HCT116 (cell line): ENCODE data around the gene UTS2B. TPM values are rescaled to one million over a fixed set of nuclear protein-coding genes. Genes with fewer than 3 reads are reported as not detected.

ENCODE experiments used
- ATAC-seq: fragments of 200-7000 bp; cut with Tn5 transposase; 2 replicates; pipeline ENCODE4 v1.9.1; 2020; ENCODE audit warnings: mild to moderate bottlenecking, moderate library complexity
- BruUV-seq: library from RNA; stranded (reverse); fragments of 400-500 nt; replicated peaks from 2 replicates; lab custom pipeline; 2021; lab: Mats Ljungman, UMichigan
- CTCF ChIA-PET: fragments of 300-600 bp; sonication (Branson Sonifier 250); formaldehyde crosslinking; loops from one replicate; lab custom pipeline; 2021; ENCODE audit warnings: antibody characterized with exemption; lab: Charles Lee
- POLR2A ChIA-PET: fragments of 300-600, 350-600 bp; sonication (Branson Sonifier 250); formaldehyde crosslinking; loops from one replicate; lab custom pipeline; 2021; ENCODE audit warnings: antibody characterized with exemption; lab: Charles Lee
- RAD21 ChIA-PET, 2 experiments: fragments of 300-600 bp; sonication (Branson Sonifier 250); formaldehyde crosslinking; loops; one replicate each; lab custom pipeline; 2023; ENCODE audit warnings: low total read pairs in 2 of 2; ENCODE audit not compliant: uncharacterized antibody in 2 of 2, unreplicated experiment in 2 of 2, low non-redundant PET in 1 of 2; lab: Charles Lee
- DNase-seq: peaks from one replicate; pipeline ENCODE4 v3.0.0-alpha.2; 2010; ENCODE audit warnings: low read depth, low spot score
- H2AFZ ChIP-seq: fragments of 200-600 bp; shearing (Covaris generic), sonication (generic); 2 replicates; pipeline ENCODE4 v1.6.1; 2017; ENCODE audit warnings: low read depth, mixed run types, mixed read lengths, antibody characterized with exemption, low read length; ENCODE audit not compliant: poor library complexity, severe bottlenecking
- H3K27ac ChIP-seq: 2 replicates; pipeline ENCODE4 v1.5.1; 2012; ENCODE audit warnings: low read depth, low read length
- H3K27me3 ChIP-seq: fragments of 200-600 bp; sonication (generic); 2 replicates; pipeline ENCODE4 v1.6.1; 2016; ENCODE audit warnings: mixed run types, low read length, mixed read lengths; ENCODE audit not compliant: insufficient read depth
- H3K36me3 ChIP-seq, 2 experiments: fragments of 200-500 bp in 1 of 2; fragments of 200-600 bp in 1 of 2; sonication (Bioruptor generic) in 1 of 2; sonication (generic) in 1 of 2; 2 replicates each; pipeline versions ENCODE4 v1.5.1 to v1.6.1; 2014 to 2016; ENCODE audit warnings: low read length in 2 of 2, inconsistent platforms in 1 of 2, mixed read lengths in 1 of 2, mixed run types in 1 of 2; ENCODE audit not compliant: insufficient read depth in 2 of 2, control insufficient read depth in 1 of 2
- H3K4me1 ChIP-seq, 2 experiments: fragments of 200-600 bp in 1 of 2; sonication (generic) in 1 of 2; 2 replicates each; pipeline versions ENCODE4 v1.5.1 to v1.6.1; 2012 to 2017; ENCODE audit warnings: low read length in 2 of 2, inconsistent platforms in 1 of 2, mild to moderate bottlenecking in 1 of 2, mixed read lengths in 1 of 2, mixed run types in 1 of 2, moderate library complexity in 1 of 2; ENCODE audit not compliant: insufficient read depth in 2 of 2, control insufficient read depth in 1 of 2
- H3K4me2 ChIP-seq: fragments of 200-600 bp; sonication (generic); 2 replicates; pipeline ENCODE4 v1.6.1; 2017; ENCODE audit warnings: mixed run types, low read length, mixed read lengths
- H3K4me3 ChIP-seq, 2 experiments: fragments of 200-600 bp in 1 of 2; sonication (generic) in 1 of 2; replicated peaks in 1 of 2; 2 replicates each; pipeline ENCODE4 v1.5.1; 2011 to 2016; ENCODE audit warnings: low read length in 2 of 2, control low read depth in 1 of 2, low read depth in 1 of 2, mild to moderate bottlenecking in 1 of 2, mixed read lengths in 1 of 2, mixed run types in 1 of 2
- H3K79me2 ChIP-seq: fragments of 200-600 bp; sonication (generic); 2 replicates; pipeline ENCODE4 v1.6.1; 2017; ENCODE audit warnings: mild to moderate bottlenecking, mixed run types, low read length, moderate library complexity, mixed read lengths; ENCODE audit not compliant: insufficient read depth
- H3K9ac ChIP-seq: fragments of 200-600 bp; sonication (generic); 2 replicates; pipeline ENCODE4 v1.6.1; 2016; ENCODE audit warnings: low read length, mixed read lengths
- H3K9me2 ChIP-seq: fragments of 200-600 bp; sonication (generic), shearing (Covaris generic); 2 replicates; pipeline ENCODE4 v1.6.1; 2017; ENCODE audit warnings: mixed run types, mild to moderate bottlenecking, moderate library complexity; ENCODE audit not compliant: insufficient read depth
- H3K9me3 ChIP-seq, 2 experiments: fragments of 200-500 bp in 1 of 2; fragments of 200-600 bp in 1 of 2; sonication (Bioruptor generic) in 1 of 2; sonication (generic) in 1 of 2; 2 replicates each; pipeline ENCODE4 v1.6.1; 2014 to 2017; ENCODE audit warnings: low read length in 2 of 2, mixed read lengths in 2 of 2, inconsistent platforms in 1 of 2, low read depth in 1 of 2, mild to moderate bottlenecking in 1 of 2, mixed run types in 1 of 2, moderate library complexity in 1 of 2; ENCODE audit not compliant: control insufficient read depth in 1 of 2, insufficient read depth in 1 of 2
- H4K20me1 ChIP-seq: fragments of 200-600 bp; sonication (generic), shearing (Covaris generic); 2 replicates; pipeline ENCODE4 v1.6.1; 2017; ENCODE audit warnings: mixed run types, mild to moderate bottlenecking, moderate library complexity; ENCODE audit not compliant: insufficient read depth
- CBX3 ChIP-seq: IDR thresholded peaks from 2 replicates; pipeline ENCODE4 v1.6.1; 2012; ENCODE audit warnings: low read depth
- CEBPB ChIP-seq: IDR thresholded peaks from 2 replicates; pipeline ENCODE4 v1.6.1; 2012; ENCODE audit warnings: low read depth
- EGR1 ChIP-seq: IDR thresholded peaks from 2 replicates; pipeline ENCODE4 v1.6.1; 2012; ENCODE audit warnings: low read depth
- ELF1 ChIP-seq: IDR thresholded peaks from 2 replicates; pipeline ENCODE4 v1.6.1; 2012; ENCODE audit warnings: low read depth, borderline replicate concordance
- EZH2 ChIP-seq: fragments of 200-600 bp; sonication (generic); IDR thresholded peaks from 2 replicates; pipeline ENCODE4 v1.6.1; 2017; ENCODE audit warnings: antibody characterized with exemption, mixed run types
- EZH2phosphoT487 ChIP-seq: fragments of 200-600 bp; IDR thresholded peaks from 2 replicates; pipeline ENCODE4 v1.6.1; 2018; ENCODE audit warnings: antibody characterized with exemption, borderline replicate concordance
- FOSL1 ChIP-seq: IDR thresholded peaks from 2 replicates; pipeline ENCODE4 v1.6.1; 2012; ENCODE audit warnings: low read depth
- JUND ChIP-seq: IDR thresholded peaks from 2 replicates; pipeline ENCODE4 v1.6.1; 2012
- POLR2A ChIP-seq: IDR thresholded peaks from 2 replicates; pipeline ENCODE4 v1.7.0; 2011; ENCODE audit warnings: borderline replicate concordance; ENCODE audit not compliant: insufficient read depth, insufficient read length; ENCODE audit errors: extremely low read depth
- RAD21 ChIP-seq: IDR thresholded peaks from 2 replicates; pipeline ENCODE4 v1.6.1; 2012; ENCODE audit warnings: low read depth, mild to moderate bottlenecking
- SP1 ChIP-seq: IDR thresholded peaks from 2 replicates; pipeline ENCODE4 v1.6.1; 2012; ENCODE audit warnings: low read depth
- SRF ChIP-seq: IDR thresholded peaks from 2 replicates; pipeline ENCODE4 v1.6.1; 2012; ENCODE audit warnings: low read depth
- TCF7L2 ChIP-seq: IDR thresholded peaks from 2 replicates; pipeline ENCODE4 v1.7.0; 2011; ENCODE audit warnings: borderline replicate concordance, inconsistent platforms; ENCODE audit not compliant: insufficient read depth, insufficient read length; ENCODE audit errors: extremely low read depth
- intact Hi-C: fragments of 100-400 bp; cut with micrococcal nuclease; formaldehyde crosslinking; loops from 2 replicates; pipeline ENCODE4 v1.10.0; 2022
- total RNA-seq: library from RNA; stranded (reverse); gene quantifications from one replicate; pipeline ENCODE4 v1.2.1, GENCODE V29; 2021; ENCODE audit not compliant: unreplicated experiment
- TF ChIP-seq, protein P1 (sequence below): IDR thresholded peaks from 2 replicates; pipeline ENCODE4 v1.6.1; 2012; ENCODE audit warnings: low read depth
- TF ChIP-seq, protein P2 (sequence below): IDR thresholded peaks from 2 replicates; pipeline ENCODE4 v1.6.1; 2012

The UTS2B gene
- total RNA-seq, 1 experiment from 2014 or later, result 0.59 TPM

DNA sequence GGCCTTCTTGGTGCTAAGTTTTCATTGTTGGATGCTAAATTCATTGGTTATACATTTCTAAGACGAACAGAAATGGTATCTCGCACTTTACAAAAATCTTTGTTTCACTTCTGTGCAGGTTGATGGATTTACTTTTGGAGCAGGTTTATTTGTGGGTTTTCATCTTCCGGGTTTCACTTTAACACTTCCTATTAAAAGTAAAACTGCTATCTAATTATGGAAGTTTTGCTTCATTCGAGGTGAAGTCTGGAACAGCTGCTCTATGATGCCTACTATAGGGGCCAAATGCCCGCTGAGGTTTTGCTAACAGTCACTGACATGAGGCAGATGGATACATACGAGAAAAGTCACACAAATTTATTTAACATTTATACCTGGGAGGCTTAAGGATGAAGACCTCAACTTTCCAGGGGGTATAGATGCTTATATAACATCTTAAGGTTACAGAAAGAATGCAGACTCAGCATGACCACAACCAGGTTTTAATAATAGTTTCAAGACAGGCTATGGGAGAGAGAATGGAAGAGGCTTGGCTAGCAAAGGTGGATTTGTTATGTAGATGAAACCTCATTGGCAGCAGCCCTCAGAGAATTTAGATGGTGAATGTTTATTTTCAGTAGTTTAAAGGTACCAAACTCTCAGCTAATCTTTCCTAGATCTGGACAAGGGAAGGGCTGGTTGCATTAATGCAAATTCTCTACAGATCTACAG, 77.1 kb downstream of the UTS2B start (continued):
- TF ChIP-seq, protein P1, sequence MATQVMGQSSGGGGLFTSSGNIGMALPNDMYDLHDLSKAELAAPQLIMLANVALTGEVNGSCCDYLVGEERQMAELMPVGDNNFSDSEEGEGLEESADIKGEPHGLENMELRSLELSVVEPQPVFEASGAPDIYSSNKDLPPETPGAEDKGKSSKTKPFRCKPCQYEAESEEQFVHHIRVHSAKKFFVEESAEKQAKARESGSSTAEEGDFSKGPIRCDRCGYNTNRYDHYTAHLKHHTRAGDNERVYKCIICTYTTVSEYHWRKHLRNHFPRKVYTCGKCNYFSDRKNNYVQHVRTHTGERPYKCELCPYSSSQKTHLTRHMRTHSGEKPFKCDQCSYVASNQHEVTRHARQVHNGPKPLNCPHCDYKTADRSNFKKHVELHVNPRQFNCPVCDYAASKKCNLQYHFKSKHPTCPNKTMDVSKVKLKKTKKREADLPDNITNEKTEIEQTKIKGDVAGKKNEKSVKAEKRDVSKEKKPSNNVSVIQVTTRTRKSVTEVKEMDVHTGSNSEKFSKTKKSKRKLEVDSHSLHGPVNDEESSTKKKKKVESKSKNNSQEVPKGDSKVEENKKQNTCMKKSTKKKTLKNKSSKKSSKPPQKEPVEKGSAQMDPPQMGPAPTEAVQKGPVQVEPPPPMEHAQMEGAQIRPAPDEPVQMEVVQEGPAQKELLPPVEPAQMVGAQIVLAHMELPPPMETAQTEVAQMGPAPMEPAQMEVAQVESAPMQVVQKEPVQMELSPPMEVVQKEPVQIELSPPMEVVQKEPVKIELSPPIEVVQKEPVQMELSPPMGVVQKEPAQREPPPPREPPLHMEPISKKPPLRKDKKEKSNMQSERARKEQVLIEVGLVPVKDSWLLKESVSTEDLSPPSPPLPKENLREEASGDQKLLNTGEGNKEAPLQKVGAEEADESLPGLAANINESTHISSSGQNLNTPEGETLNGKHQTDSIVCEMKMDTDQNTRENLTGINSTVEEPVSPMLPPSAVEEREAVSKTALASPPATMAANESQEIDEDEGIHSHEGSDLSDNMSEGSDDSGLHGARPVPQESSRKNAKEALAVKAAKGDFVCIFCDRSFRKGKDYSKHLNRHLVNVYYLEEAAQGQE, result no peak
- TF ChIP-seq EZH2phosphoT487 (no peak), SRF (no peak), TCF7L2 (no peak), FOSL1 (no peak), CEBPB (no peak), EZH2 (no peak), EGR1 (no peak), RAD21 (no peak)
- TF ChIP-seq, protein P2, sequence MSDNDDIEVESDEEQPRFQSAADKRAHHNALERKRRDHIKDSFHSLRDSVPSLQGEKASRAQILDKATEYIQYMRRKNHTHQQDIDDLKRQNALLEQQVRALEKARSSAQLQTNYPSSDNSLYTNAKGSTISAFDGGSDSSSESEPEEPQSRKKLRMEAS, result no peak
- TF ChIP-seq, all 23 proteins: peak for 0

DNA sequence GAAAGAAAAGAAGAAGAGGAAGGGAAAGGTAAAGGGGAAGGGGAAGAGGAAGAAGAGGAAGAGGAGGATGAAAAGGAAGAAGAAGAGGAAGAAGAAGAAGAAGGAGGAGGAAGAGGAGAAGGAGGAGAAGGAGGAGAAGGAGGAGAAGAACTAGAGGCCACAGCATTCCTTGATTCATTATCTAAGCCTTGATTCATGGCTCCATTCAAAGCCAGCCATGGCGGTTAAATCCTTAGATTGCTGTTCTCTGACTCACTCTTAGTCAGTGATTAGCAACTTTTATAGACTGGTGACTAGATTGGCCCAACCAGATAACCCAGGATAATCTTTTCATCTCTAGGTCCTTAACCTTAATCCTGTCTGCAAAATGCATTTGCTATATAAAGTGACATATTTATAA, 83.7 kb downstream of the UTS2B start:
- DNase-seq (peak; percentile 83), ATAC-seq (peak; percentile 94)
- no peak overlapping the region for H3K9ac ChIP-seq
- peak overlapping the region; percentile 30 for H2AFZ ChIP-seq
- H3K27me3 ChIP-seq, result no peaks in the 10 kb centered on the region
- ChIA-PET POLR2A (no interaction called here), CTCF (no interaction called here), RAD21 (no interaction called here)
- H3K4me1 ChIP-seq, result peaks cover 7 to 20% of the 10 kb centered on the region in 2 experiments
- no peaks in the 10 kb centered on the region for H4K20me1 ChIP-seq
- intact Hi-C loops, result loop anchor here (5.0 to 10.0 kb wide), 2 partner anchors 86 to 1198 kb away; partner anchors contain the start of gene UTS2B
- no peaks in the 10 kb centered on the region for H3K9me2 ChIP-seq
- H3K79me2 ChIP-seq, result no peaks in the 10 kb centered on the region
- no peaks in the 10 kb centered on the region for H3K9me3 ChIP-seq
- BruUV-seq, result no TSS peak
- H3K36me3 ChIP-seq, result no peaks in the 10 kb centered on the region
- no peak overlapping the region for H3K27ac ChIP-seq
- H3K4me3 ChIP-seq, result 0 out of 4 replicates have a peak overlapping the region, but pooled peaks of 1 of the 2 experiments have one; percentile 19
- peak overlapping the region; percentile 52 for H3K4me2 ChIP-seq
- TF ChIP-seq JUND, result peak; percentile 95
- TF ChIP-seq POLR2A, result no peak
- TF ChIP-seq SP1, result peak; percentile 81
- TF ChIP-seq SRF, result peak; percentile 85
- no peak for TF ChIP-seq EZH2phosphoT487
- peak; percentile 97 for TF ChIP-seq CBX3
- TF ChIP-seq, protein P1, result no peak
- peak; percentile 78 for TF ChIP-seq CEBPB
- no peak for TF ChIP-seq ELF1
